NCI-H1694 (cell line): Measurements from ENCODE around the gene DLAT.
"Not testable (repeated sequence)": the region's sequence is repeated elsewhere in the genome, so short reads cannot be mapped to it uniquely, and the experiment has no call there.

ENCODE experiments used
- DNase-seq: peaks from one replicate; lab custom pipeline; 2025; lab: John Stamatoyannopoulos, UW

DLAT gene

GRCh38 chr11:112049777-112050176, 24.6 kb downstream of the DLAT start:
- DNase-seq = no peak

- no peak for DNase-seq
Measured at GRCh38 chr11:112050721-112051120, 25.5 kb downstream of the DLAT start.

DNA sequence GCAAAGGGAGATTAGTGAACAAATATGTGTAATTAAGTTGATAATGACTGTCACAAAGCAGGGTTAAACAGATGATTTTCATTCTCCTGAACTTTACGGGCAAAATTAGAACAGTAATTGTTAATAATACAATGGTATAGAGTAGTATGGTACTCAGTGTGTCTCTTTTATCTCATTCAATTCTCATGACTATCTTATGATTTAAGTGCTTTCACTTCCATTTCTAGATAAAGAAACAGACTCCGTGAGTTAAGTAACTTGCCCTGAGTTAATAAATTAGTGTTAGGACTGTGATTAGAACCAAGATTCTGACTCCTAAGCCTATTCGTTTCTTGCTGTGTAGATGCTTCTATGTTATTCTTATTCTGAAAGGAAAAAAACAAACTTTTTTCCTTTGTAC, 26.6 kb downstream of the DLAT start:
- no peak for DNase-seq

DNA sequence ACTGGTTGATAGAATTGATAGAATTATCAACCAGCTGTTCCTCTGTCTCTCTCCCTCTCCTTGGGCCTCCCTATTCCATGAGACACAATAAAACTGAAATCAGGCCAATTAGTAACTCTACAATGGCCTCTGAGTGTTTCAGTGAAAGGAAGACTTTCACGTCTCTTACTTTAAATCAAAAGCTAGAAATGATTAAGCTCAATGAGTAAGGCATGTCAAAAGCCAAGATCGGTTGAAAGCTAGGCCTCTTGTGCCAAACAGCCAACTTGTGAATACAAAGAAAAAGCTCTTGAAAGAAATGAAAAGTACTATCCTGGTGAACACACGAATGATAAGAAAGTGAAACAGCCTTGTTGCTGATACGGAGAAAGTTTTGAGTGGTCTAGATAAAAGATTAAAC, 32.0 kb downstream of the DLAT start:
- DNase-seq = no peak

DNA sequence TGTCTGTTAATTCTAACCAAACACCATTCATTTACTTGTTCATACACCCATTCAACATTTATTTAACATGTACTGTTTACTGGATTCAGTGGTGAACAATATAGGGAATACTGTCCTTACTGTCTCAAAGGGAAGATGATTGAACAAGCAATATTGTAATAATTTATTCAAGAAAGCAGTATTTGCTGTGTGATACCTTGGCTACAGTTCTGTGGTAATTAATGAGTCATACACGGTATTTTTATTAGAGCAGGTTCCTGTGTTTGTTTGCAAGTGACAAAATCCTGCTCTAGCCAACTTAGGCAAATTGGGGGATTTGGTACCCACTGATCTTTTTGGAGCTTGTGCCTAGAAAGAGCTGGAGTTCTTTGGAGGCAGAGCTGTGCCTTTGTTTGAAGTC, 32.9 kb downstream of the DLAT start:
- DNase-seq = no peak

DNA sequence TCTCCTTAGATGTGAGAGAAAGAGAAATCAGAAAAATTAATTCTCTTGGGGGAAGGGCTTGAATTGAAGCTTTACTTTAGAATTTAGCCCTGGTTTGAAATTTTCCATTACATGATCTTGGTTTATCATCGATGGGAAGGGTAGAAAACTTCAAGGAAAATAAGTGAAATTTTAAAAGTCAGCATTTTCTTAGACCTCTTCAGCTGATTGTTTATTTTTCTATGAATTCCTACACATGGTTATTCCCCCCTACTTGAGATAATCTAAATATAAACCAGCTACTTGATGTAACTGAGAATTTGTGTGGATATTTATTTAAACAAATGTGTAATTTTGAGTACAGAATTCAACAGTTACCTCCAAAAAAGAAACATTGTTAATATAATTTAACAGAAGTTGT, 37.7 kb downstream of the DLAT start:
- DNase-seq = no peak

DNA sequence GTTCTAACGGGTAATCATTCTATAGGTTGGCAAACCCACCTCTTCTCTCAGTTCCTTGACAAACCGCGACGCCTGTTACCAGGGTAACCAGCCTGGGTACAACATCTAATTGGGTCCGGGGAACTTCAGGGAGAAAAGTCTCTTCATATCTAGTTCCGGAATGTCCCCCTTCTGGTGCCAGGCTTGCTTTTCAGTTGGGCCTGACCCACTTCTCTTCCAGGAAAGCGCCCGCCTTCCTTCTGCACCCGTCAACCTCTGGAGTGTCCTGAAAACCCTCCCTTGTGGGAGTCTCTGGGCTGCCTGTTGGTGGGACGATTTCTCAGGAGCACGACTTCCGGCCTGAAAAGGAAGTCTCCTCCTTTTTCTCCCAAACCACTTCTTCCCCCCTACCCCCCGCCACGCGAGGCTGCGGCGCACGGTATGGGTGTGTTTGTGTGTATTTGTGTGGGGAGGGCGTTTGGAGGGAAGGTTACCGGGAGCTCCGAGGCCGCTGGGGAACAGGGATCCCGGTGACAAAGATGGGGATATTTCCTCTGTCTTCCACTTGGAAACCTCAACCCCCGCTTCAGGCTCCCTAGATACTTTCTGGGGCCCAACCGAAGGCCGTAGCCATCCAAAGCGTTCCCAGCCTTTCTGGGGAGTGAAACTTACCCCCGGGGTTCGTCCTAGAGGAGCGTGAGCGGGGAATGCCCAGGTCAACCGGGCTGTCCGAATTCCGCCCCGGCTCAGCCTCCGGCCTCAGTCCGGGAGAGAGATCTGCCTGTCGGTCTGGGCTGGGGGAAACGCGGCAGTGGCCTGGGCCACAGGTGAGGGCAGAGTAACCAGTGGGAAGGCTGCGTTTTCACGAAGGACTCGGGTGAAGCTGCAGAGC, 49.0 kb downstream of the DLAT start, which contains the start of the genes NKAPD1 and PIH1D2:
Gene NKAPD1 (plus strand): TSS at position 359 of the 871 bp plus-strand sequence. CDS start 1,276 bp downstream, outside the sequence.
Gene PIH1D2 (minus strand): TSS at position 77 of the 871 bp plus-strand sequence. CDS start 843 bp downstream, outside the sequence.
- DNase-seq = peak; percentile 8

GRCh38 chr11:112082729-112083128, 57.5 kb downstream of the DLAT start:
- no peak for DNase-seq

DNA sequence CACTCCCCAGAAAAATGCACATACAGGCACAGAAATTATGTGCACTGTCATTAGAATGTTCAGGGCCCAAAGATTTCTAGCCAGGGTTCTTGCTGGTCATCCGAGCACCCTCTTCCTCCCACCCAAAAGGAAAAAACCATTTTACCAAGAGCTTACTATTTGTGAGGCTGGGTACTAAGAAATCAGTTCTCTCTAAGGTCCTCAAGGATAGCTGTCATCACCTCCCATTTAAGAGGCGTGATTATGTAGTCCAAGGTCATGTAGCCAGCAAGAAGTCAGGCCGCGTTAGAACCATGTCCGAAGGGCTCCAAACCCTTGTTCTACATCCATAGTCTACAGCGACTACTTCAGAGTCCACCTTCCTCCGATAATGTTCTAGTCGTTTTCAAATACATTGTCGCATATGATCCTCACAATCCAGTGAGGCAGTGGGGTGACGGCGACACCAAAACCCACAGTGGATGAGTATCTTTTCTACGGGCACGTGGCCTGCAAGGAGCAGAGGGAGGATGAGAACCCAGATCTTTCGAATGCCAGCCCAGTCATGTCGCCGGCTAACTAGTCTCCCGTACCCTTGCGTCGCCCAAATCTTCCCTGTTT, 60.7 kb downstream of the DLAT start:
- no peak for DNase-seq

DNA sequence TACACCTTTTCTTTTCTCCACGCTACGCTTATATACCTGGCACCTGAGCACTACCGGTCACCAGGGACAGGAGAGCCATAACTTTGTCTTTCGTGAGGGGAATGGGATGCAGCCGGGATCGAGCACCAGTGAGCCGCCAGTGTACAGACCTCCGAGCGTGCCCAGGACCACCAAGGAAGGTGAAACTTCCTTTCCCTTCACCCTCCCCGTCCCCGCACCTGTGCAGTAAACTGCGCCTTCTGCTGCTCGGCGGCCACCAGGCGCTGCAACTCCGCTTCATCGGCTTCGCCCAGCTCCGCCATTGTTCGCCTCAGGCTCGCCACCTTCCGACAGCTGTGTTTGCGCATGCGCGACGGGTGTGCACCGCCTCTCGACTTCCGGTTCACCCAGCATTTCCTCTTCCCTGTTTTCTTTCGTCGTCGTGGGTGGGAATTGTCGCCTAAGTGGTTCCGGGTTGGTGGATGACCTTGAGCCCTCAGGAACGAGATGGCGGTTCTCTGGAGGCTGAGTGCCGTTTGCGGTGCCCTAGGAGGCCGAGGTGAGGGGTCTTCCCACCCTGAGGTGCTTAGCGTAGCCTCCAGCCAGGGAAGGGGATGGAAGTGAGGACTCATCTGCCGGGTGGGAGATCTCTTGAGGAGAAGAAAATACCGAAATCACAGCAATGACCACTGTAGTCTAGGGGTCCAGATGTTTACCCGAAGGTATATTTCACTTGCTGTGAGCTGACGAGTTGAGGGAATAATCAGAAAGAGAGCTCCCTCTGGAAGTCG, 61.4 kb downstream of the DLAT start, which contains the start of the genes SDHD and TIMM8B:
Gene SDHD (plus strand): TSS at position 452 of the 770 bp plus-strand sequence. CDS start 35 bp downstream, at position 487.
Gene TIMM8B (minus strand): TSS at position 335 of the 770 bp plus-strand sequence. CDS start 33 bp downstream, at position 302.
- DNase-seq = peak; percentile 50

DNA sequence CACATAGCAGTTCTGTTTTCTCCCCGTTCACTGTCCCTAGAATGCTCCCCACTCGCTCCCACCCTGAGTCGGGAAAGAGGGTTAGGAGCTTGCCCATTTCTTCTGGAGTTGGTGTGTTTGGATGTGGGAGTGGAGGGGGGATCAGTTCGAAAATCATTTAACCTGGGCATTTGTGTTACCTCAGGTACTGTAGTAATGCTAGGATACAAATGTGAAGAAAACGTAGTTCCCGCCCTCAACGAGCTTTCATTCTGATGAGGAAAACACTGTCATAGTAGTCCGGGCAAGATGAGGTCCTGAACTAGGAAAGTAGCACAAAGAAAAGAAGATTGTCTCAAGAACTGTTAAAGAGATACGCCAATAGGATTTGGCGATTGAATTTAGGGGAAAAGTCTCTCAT, 62.0 kb downstream of the DLAT start:
- DNase-seq = no peak

DNA sequence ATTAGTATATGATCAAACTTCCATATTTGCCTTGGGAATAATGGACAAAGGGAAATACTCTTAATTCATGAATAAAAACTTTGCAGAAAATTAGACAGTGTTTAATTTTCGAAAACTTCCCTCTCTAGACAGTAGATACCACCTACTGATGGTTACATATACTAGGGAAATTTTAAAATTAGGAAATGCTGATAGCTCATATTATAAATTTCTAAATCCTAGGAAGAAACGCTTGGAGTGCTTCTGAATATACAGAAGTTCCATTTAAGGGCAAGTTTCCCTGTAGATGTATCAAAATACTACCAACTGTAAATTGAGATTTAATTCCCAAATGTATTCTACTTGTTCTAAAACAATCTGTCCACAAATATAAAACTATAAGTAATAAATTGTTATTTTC, 70.1 kb downstream of the DLAT start:
- not testable (repeated sequence) for DNase-seq

GRCh38 chr11:112096194-112096593, 71.0 kb downstream of the DLAT start:
- no peak for DNase-seq

DNA sequence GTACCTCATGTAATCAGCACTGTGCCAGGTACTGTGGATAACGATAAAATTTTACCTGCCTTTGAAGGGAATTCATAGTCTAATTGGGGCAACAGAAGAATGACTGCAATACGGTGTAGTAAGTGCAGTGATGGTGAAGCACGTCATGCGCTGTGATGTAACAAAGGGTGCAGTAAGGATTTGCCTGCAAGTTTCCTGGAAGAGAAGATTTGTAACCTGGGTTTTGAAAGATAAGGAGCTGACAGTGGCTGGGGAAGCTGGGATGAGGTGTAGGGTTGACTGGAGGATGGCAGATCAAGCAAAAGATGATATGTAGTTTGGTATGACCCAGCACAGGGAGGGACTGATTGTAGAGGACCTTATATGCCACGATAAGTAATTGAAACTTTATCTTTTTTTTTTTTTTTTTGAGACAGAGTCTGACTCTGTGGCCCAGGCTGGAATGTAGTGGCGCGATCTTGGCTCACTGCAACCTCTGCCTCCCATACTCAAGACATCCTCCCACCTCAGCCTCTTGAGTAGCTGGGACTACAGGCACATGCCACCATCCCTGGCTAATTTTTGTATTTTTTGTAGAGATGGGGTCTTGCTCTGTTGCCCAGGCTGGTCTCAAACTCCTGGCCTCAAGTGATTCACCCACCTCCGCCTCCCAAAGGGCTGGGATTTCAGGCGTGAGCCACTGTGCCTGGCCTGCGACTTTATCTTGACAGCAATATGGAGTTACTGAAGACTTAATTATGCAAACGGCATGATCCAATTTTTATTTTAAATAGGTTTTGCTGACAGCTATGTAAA, 72.7 kb downstream of the DLAT start:
- no peak for DNase-seq

DNA sequence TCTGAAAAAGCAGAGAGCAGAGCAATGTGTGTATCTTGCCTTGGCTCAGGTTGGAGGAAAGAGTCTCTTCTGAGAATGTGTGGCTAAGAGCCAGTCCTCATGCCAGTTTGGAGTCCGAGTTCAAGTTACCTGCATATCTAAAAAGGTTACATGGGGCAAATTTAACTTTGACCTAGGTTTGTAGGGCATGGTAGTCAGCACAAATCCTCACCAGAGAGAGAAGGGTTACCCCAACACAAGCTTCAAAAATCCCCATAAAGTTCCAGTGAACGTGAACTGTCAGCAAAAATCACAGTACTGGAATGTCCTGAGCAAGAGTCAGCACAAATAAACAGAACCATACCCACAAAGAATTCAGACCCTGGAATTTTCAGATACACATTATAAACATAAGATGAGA, 75.3 kb downstream of the DLAT start:
- DNase-seq = no peak

DNA sequence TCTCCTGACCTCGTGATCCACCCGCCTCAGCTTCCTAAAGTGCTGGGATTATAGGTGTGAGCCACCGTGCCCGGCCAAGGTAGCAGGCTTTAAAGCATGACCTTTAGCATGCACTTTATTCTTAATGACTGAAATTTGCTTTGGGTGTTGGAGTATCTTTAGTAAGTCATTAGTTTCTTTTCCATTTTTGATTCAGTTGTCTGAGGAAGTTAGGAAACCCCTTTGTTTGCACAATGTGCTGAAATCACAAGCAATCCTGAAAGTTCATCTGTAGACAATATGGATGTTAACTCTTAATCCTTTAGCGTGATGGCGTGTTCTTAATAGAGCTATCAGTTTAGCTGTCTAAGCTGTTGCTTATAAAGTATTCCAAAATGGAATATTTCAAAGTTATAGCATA, 78.2 kb downstream of the DLAT start:
- DNase-seq = no peak

GRCh38 chr11:112106070-112106469, 80.9 kb downstream of the DLAT start:
- DNase-seq = no peak
